Measurements from ENCODE around the gene ZNF26. TPM values are rescaled to one million over a fixed set of nuclear protein-coding genes. Genes with fewer than 3 reads are reported as not detected.

Gene ZNF26
- total RNA-seq, 1 donor from 2014 or later = 15.9 TPM

DNA sequence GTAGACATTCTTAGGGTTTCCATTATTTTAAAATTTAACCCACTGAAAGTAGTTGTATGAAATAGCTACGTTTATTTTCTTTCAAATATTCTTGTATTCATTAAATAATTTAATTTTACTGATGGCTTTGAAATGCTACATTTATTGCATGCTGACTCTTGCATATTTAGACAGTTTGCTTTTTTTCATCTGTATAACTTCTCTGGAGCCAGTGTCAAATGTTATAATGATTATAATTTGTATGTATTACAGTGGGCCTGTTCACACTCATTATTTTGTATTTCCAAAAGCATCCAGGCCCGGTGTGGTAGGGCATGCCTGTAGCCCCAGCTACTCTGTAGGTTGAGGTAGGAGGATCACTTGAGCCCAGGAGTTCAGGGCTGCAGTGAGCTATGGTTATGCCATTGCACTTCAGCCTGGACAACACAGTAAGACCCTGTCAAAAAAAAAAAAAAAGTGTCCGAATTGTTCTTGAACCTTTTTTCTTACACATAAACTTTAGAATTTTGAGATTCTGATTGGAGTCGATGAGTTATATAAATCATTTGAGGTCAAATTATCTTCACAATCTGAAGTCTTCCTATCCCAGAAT, 52.0 kb downstream of the ZNF26 start:
- TF ChIP-seq, protein P1, sequence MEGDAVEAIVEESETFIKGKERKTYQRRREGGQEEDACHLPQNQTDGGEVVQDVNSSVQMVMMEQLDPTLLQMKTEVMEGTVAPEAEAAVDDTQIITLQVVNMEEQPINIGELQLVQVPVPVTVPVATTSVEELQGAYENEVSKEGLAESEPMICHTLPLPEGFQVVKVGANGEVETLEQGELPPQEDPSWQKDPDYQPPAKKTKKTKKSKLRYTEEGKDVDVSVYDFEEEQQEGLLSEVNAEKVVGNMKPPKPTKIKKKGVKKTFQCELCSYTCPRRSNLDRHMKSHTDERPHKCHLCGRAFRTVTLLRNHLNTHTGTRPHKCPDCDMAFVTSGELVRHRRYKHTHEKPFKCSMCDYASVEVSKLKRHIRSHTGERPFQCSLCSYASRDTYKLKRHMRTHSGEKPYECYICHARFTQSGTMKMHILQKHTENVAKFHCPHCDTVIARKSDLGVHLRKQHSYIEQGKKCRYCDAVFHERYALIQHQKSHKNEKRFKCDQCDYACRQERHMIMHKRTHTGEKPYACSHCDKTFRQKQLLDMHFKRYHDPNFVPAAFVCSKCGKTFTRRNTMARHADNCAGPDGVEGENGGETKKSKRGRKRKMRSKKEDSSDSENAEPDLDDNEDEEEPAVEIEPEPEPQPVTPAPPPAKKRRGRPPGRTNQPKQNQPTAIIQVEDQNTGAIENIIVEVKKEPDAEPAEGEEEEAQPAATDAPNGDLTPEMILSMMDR (IDR thresholded peaks at IDR 0.05; ENCODE audit: partially characterized antibody, unreplicated experiment) = no peak
- Mint-ChIP-seq H3K36me3 (ENCODE audit: unreplicated experiment) (peaks cover 46% of the 10 kb centered on the region), H3K4me3 (ENCODE audit: unreplicated experiment) (peak overlapping the region; percentile 92), H3K27me3 (ENCODE audit: unreplicated experiment) (peaks cover 11% of the 10 kb centered on the region), H3K27ac (ENCODE audit: unreplicated experiment) (peak overlapping the region; percentile 94), H3K4me1 (ENCODE audit: low read depth, unreplicated experiment) (no peaks in the 10 kb centered on the region), H3K9me3 (ENCODE audit: unreplicated experiment) (peaks cover 22% of the 10 kb centered on the region)
- no peak for DNase-seq

DNA sequence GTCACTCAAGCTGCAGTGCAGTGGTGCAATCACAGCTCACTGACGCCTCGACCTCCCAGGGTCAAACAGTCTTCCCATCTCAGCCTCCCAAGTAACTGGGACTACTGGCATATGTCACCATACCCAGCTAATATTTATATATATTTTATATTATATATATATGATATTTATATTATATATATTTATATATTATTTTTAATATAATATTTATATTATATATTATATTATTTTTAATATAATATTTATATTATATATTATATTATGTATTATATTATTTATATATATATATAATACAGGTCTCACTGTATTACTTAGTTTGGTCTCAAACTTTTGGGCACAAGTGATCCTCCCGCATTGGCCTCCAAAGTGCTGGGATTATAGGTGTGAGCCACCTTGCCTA, 60.5 kb downstream of the ZNF26 start:
- peaks cover 44% of the 10 kb centered on the region for H3K9me3 Mint-ChIP-seq (ENCODE audit: unreplicated experiment)
- TF ChIP-seq, protein P1 (IDR thresholded peaks at IDR 0.05; ENCODE audit: partially characterized antibody, unreplicated experiment) = no peak
- H3K36me3 Mint-ChIP-seq (ENCODE audit: unreplicated experiment) = peaks cover 92% of the 10 kb centered on the region
- no peak overlapping the region for H3K27ac Mint-ChIP-seq (ENCODE audit: unreplicated experiment)
- no peak overlapping the region for H3K4me3 Mint-ChIP-seq (ENCODE audit: unreplicated experiment)
- no peaks in the 10 kb centered on the region for H3K4me1 Mint-ChIP-seq (ENCODE audit: low read depth, unreplicated experiment)
- H3K27me3 Mint-ChIP-seq (ENCODE audit: unreplicated experiment) = no peaks in the 10 kb centered on the region
- no peak for DNase-seq

DNA sequence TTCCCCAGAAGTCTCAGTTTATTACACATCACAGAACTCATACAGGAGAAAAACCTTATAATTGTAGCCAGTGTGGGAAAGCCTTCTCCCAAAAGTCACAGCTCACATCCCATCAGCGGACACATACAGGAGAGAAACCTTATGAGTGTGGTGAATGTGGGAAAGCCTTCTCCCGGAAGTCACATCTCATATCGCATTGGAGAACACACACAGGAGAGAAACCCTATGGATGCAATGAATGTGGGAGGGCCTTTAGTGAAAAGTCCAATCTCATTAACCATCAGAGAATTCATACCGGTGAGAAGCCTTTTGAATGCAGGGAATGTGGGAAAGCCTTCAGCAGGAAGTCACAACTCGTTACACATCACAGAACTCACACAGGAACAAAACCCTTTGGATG, 71.3 kb downstream of the ZNF26 start:
- TF ChIP-seq, protein P1 (IDR thresholded peaks at IDR 0.05; ENCODE audit: partially characterized antibody, unreplicated experiment) = no peak
- DNase-seq = no peak
- Mint-ChIP-seq H3K27me3 (ENCODE audit: unreplicated experiment) (peaks cover 18% of the 10 kb centered on the region), H3K27ac (ENCODE audit: unreplicated experiment) (peak overlapping the region; percentile 33), H3K9me3 (ENCODE audit: unreplicated experiment) (peaks cover 58% of the 10 kb centered on the region), H3K4me3 (ENCODE audit: unreplicated experiment) (no peak overlapping the region), H3K36me3 (ENCODE audit: unreplicated experiment) (peaks cover 73% of the 10 kb centered on the region), H3K4me1 (ENCODE audit: low read depth, unreplicated experiment) (no peaks in the 10 kb centered on the region)

DNA sequence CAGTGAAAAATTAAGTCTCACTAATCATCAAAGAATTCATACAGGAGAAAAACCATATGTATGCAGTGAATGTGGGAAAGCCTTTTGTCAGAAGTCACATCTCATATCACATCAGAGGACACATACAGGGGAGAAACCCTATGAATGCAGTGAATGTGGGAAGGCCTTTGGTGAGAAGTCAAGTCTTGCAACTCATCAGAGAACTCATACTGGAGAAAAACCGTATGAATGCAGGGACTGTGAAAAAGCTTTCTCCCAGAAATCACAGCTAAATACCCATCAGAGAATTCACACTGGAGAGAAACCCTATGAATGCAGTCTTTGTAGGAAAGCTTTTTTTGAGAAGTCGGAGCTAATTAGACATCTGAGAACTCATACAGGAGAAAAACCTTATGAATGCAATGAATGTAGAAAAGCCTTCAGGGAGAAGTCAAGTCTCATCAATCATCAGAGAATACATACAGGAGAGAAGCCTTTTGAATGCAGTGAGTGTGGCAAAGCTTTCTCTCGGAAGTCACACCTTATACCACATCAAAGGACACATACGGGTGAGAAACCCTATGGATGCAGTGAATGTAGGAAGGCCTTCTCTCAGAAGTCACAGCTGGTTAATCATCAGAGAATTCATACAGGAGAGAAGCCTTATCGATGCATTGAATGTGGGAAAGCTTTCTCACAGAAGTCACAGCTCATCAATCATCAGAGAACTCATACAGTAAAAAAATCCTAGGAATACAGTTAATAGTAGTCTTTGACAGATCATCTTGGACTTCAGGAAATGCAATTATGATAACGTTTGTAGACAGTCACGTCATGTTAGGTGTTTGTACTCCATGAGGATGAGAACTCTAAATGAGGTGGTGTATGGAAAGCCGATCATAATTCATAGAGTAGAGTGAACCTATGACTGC, 72.3 kb downstream of the ZNF26 start:
- Mint-ChIP-seq H3K36me3 (ENCODE audit: unreplicated experiment) (peaks cover 74% of the 10 kb centered on the region), H3K27me3 (ENCODE audit: unreplicated experiment) (peaks cover 22% of the 10 kb centered on the region), H3K4me1 (ENCODE audit: low read depth, unreplicated experiment) (no peaks in the 10 kb centered on the region), H3K27ac (ENCODE audit: unreplicated experiment) (no peak overlapping the region), H3K9me3 (ENCODE audit: unreplicated experiment) (peaks cover 61% of the 10 kb centered on the region), H3K4me3 (ENCODE audit: unreplicated experiment) (no peak overlapping the region)
- no peak for DNase-seq
- TF ChIP-seq, protein P1 (IDR thresholded peaks at IDR 0.05; ENCODE audit: partially characterized antibody, unreplicated experiment) = no peak

DNA sequence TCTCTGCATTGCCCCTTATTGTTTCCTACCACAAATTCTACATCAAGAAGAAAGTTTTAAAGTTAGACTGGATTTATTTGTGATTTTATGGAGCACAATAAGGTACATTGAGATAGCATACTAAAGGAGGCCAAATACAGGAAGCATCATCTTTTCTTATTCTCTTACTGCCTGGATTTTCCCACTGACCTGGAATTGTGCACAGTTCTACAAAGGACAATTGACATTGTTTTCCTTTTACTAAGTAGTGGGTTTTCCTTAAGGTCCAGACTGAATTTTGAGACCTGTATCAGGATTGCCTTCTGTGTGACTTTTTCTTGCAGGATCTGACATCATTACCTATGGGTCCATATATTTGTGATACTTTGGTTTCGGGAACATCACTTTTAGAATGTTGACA, 75.8 kb downstream of the ZNF26 start:
- H3K36me3 Mint-ChIP-seq (ENCODE audit: unreplicated experiment) = peaks cover 76% of the 10 kb centered on the region
- no peak overlapping the region for H3K27ac Mint-ChIP-seq (ENCODE audit: unreplicated experiment)
- peaks cover 22% of the 10 kb centered on the region for H3K27me3 Mint-ChIP-seq (ENCODE audit: unreplicated experiment)
- DNase-seq = no peak
- TF ChIP-seq, protein P1 (IDR thresholded peaks at IDR 0.05; ENCODE audit: partially characterized antibody, unreplicated experiment) = no peak
- no peak overlapping the region for H3K4me3 Mint-ChIP-seq (ENCODE audit: unreplicated experiment)
- H3K4me1 Mint-ChIP-seq (ENCODE audit: low read depth, unreplicated experiment) = no peaks in the 10 kb centered on the region
- H3K9me3 Mint-ChIP-seq (ENCODE audit: unreplicated experiment) = peaks cover 62% of the 10 kb centered on the region
